ENCODE measurements around the gene VAV3.

Gene VAV3

GRCh38 chr1:107788206-107789202, 176.5 kb downstream of the VAV3 start:
- H3K4me1 ChIP-seq (ENCODE audit: control insufficient read depth, low read length) = peaks cover 73% of the 10 kb centered on the region
- no peak for TF ChIP-seq EZH2phosphoT487 (IDR thresholded peaks at IDR 0.05; ENCODE audit: borderline replicate concordance, low read length)
- TF ChIP-seq CTCF (IDR thresholded peaks at IDR 0.05; ENCODE audit: low read depth, low read length, poor library complexity, severe bottlenecking) = no peak
- H3F3A ChIP-seq (ENCODE audit: control insufficient read depth, insufficient read depth) = no peaks in the 10 kb centered on the region
- no peak overlapping the region for H3K27ac ChIP-seq (ENCODE audit: low read depth, low read length)
- H3K79me2 ChIP-seq (ENCODE audit: control insufficient read depth, low read length) = no peaks in the 10 kb centered on the region
- no peaks in the 10 kb centered on the region for H4K20me1 ChIP-seq (ENCODE audit: control insufficient read depth, insufficient read depth, low read depth, low read length)
- H3K9me3 ChIP-seq (ENCODE audit: control insufficient read depth, insufficient read depth, low read length) = no peaks in the 10 kb centered on the region
- no peak overlapping the region for H3K4me3 ChIP-seq (ENCODE audit: low read length)
- H3K4me2 ChIP-seq (ENCODE audit: low read length) = no peak overlapping the region
- H3K36me3 ChIP-seq (ENCODE audit: control insufficient read depth, low read length) = no peaks in the 10 kb centered on the region
- H3K9me2 ChIP-seq (replicated peaks; ENCODE audit: control insufficient read depth, low read length) = no peaks in the 10 kb centered on the region
- no peaks in the 10 kb centered on the region for H3K27me3 ChIP-seq (ENCODE audit: control insufficient read depth, low read length)

- Histone ChIP-seq H3K4me2 (ENCODE audit: low read length) (peak overlapping the region; percentile 38; the same call in 1 of the 2 replicates), H3F3A (ENCODE audit: control insufficient read depth, insufficient read depth) (no peaks in the 10 kb centered on the region), H3K4me1 (ENCODE audit: control insufficient read depth, low read length) (peaks cover 65% of the 10 kb centered on the region), H3K79me2 (ENCODE audit: control insufficient read depth, low read length) (no peaks in the 10 kb centered on the region), H3K4me3 (ENCODE audit: low read length) (no peak overlapping the region), H3K27me3 (ENCODE audit: control insufficient read depth, low read length) (no peaks in the 10 kb centered on the region), H3K9me3 (ENCODE audit: control insufficient read depth, insufficient read depth, low read length) (no peaks in the 10 kb centered on the region), H3K36me3 (ENCODE audit: control insufficient read depth, low read length) (no peaks in the 10 kb centered on the region), H3K9me2 (replicated peaks; ENCODE audit: control insufficient read depth, low read length) (no peaks in the 10 kb centered on the region), H3K27ac (ENCODE audit: low read depth, low read length) (no peak overlapping the region), H4K20me1 (ENCODE audit: control insufficient read depth, insufficient read depth, low read depth, low read length) (no peaks in the 10 kb centered on the region)
- TF ChIP-seq EZH2phosphoT487 (IDR thresholded peaks at IDR 0.05; ENCODE audit: borderline replicate concordance, low read length) = no peak
- peak; percentile 63 for TF ChIP-seq CTCF (IDR thresholded peaks at IDR 0.05; ENCODE audit: low read depth, low read length, poor library complexity, severe bottlenecking)
Measured at GRCh38 chr1:107787299-107787698, 177.7 kb downstream of the VAV3 start.

GRCh38 chr1:107786203-107786845, 178.7 kb downstream of the VAV3 start:
- H3K9me2 ChIP-seq (replicated peaks; ENCODE audit: control insufficient read depth, low read length) = no peaks in the 10 kb centered on the region
- H3K36me3 ChIP-seq (ENCODE audit: control insufficient read depth, low read length) = no peaks in the 10 kb centered on the region
- no peaks in the 10 kb centered on the region for H3K9me3 ChIP-seq (ENCODE audit: control insufficient read depth, insufficient read depth, low read length)
- H4K20me1 ChIP-seq (ENCODE audit: control insufficient read depth, insufficient read depth, low read depth, low read length) = no peaks in the 10 kb centered on the region
- no peaks in the 10 kb centered on the region for H3K79me2 ChIP-seq (ENCODE audit: control insufficient read depth, low read length)
- peak overlapping the region; percentile 5; the same call in 1 of the 2 replicates for H3K4me3 ChIP-seq (ENCODE audit: low read length)
- no peaks in the 10 kb centered on the region for H3K27me3 ChIP-seq (ENCODE audit: control insufficient read depth, low read length)
- H3K4me1 ChIP-seq (ENCODE audit: control insufficient read depth, low read length) = peaks cover 56% of the 10 kb centered on the region
- no peaks in the 10 kb centered on the region for H3F3A ChIP-seq (ENCODE audit: control insufficient read depth, insufficient read depth)
- TF ChIP-seq CTCF (IDR thresholded peaks at IDR 0.05; ENCODE audit: low read depth, low read length, poor library complexity, severe bottlenecking) = no peak
- TF ChIP-seq EZH2phosphoT487 (IDR thresholded peaks at IDR 0.05; ENCODE audit: borderline replicate concordance, low read length) = no peak
- H3K4me2 ChIP-seq (ENCODE audit: low read length) = peak overlapping the region; percentile 38
- H3K27ac ChIP-seq (ENCODE audit: low read depth, low read length) = 0 out of 2 replicates have a peak overlapping the region, but pooled peaks have one; percentile 2
